Activated CD4-positive, alpha-beta memory T cell treated with anti-CD3 and anti-CD28 coated beads for 36 hours (primary cell): ENCODE data around the gene INIP. TPM values are rescaled to one million over a fixed set of nuclear protein-coding genes. Genes with fewer than 3 reads are reported as not detected.
"Not testable (repeated sequence)": the region's sequence is repeated elsewhere in the genome, so short reads cannot be mapped to it uniquely, and the experiment has no call there.

Experiments
- CTCF ChIA-PET: fragments of 350-600 bp; sonication (Branson Sonifier 250); formaldehyde crosslinking; loops from one replicate; lab custom pipeline; 2021; ENCODE audit warnings: antibody characterized with exemption, inconsistent platforms; lab: Charles Lee
- POLR2A ChIA-PET: fragments of 350-600 bp; sonication (Branson Sonifier 250); formaldehyde crosslinking; loops from one replicate; lab custom pipeline; 2021; ENCODE audit warnings: antibody characterized with exemption; lab: Charles Lee
- DNase-seq: peaks from one replicate; pipeline ENCODE4 v3.0.0-alpha.2; 2020
- H3K27ac Mint-ChIP-seq: one replicate; pipeline ENCODE4 v1.8.0; 2021; ENCODE audit warnings: mixed read lengths
- H3K27me3 Mint-ChIP-seq: one replicate; pipeline ENCODE4 v1.8.0; 2021; ENCODE audit warnings: mixed read lengths
- H3K36me3 Mint-ChIP-seq: one replicate; pipeline ENCODE4 v1.8.0; 2021; ENCODE audit warnings: mixed read lengths
- H3K4me1 Mint-ChIP-seq: one replicate; pipeline ENCODE4 v1.8.0; 2021; ENCODE audit warnings: low read depth, mixed read lengths
- H3K4me3 Mint-ChIP-seq: one replicate; pipeline ENCODE4 v1.8.0; 2021; ENCODE audit warnings: mild to moderate bottlenecking, mixed read lengths
- H3K9me3 Mint-ChIP-seq: one replicate; pipeline ENCODE4 v1.8.0; 2021; ENCODE audit warnings: mixed read lengths
- intact Hi-C: fragments of 100-400 bp; cut with micrococcal nuclease; formaldehyde crosslinking; loops from one replicate; pipeline ENCODE4 v1.15.1; 2023
- total RNA-seq, 2 experiments: library from RNA; stranded (reverse); gene quantifications; one replicate each; pipeline ENCODE4 v1.2.3, GENCODE V29; 2021

The INIP gene
- total RNA-seq, 2 experiments from 2014 or later: 35.1 to 37.8 TPM

DNA sequence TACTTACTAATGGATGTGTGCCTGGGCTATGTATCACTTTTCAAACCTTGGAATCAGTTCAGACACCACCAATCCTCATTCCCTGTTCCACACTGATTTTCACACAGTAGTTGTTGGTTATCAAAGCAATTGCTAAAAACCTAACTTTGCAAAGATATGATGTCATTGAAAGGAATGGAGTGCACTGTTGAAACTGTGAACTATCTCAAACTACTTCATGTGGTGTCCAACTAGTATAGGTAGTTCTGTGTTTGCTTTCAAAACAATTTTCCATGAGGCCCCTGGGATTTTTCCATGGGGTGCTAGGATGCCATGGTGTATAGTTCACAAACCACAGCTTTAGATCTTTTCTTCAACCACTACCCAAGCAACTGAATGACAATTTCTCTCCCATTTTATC, 17.8 kb downstream of the INIP start:
- Mint-ChIP-seq H3K36me3 (peaks cover 17% of the 10 kb centered on the region), H3K27ac (no peak overlapping the region), H3K4me3 (no peak overlapping the region), H3K27me3 (no peaks in the 10 kb centered on the region), H3K4me1 (peaks cover 24% of the 10 kb centered on the region), H3K9me3 (no peaks in the 10 kb centered on the region)
- DNase-seq: no peak
- ChIA-PET POLR2A (no interaction called here), CTCF (no interaction called here)
- intact Hi-C loops: no loop called here

DNA sequence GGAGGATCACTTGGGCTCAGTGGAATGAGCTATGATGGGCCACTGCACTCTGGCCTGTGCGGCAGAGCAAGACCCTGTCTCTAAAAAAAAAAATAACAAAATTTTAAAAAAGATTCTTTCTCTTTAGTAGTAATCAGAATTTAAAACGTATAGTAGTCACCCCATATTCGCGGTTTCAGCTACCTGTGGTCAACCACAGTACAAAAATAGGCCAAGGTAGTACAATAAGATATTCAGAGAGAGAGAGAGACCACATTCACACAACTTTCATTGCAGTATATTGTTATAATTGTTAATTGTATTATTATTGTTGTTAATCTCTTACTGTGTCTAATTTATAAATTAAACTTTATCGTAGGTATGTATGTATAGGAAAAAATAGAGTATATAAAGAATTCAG, 18.7 kb downstream of the INIP start:
- no peak for DNase-seq
- intact Hi-C loops: no loop called here
- H3K36me3 Mint-ChIP-seq: peaks cover 17% of the 10 kb centered on the region
- CTCF ChIA-PET: interaction anchor here (0.6 kb wide), 1 partner anchor 257 kb away, joined by 4 read pairs; no protein-coding TSS in a partner anchor
- POLR2A ChIA-PET: no interaction called here
- no peaks in the 10 kb centered on the region for H3K9me3 Mint-ChIP-seq
- no peak overlapping the region for H3K4me3 Mint-ChIP-seq
- H3K4me1 Mint-ChIP-seq: peaks cover 22% of the 10 kb centered on the region
- no peaks in the 10 kb centered on the region for H3K27me3 Mint-ChIP-seq
- no peak overlapping the region for H3K27ac Mint-ChIP-seq

DNA sequence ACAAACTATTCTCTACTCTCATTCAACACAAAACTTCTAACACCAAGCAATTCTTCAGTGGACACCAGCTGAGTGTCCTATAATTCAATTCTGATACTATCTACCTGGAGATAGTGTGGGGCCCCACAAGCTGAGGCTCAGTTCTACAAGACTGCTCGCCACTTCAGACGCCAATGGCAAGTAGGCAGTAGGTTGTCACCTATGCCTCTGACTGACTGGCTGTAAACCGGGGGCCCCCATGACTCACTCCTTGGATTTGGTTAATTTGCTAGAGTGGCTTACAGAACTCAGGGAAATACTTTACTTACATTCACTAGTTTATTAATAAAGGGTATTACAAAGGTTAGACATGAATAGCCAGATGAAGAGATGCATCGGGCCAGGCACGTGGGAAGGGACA, 21.5 kb downstream of the INIP start:
- peaks cover 20% of the 10 kb centered on the region for H3K4me1 Mint-ChIP-seq
- H3K27ac Mint-ChIP-seq: no peak overlapping the region
- H3K4me3 Mint-ChIP-seq: no peak overlapping the region
- H3K9me3 Mint-ChIP-seq: no peaks in the 10 kb centered on the region
- intact Hi-C loops: no loop called here
- no peak for DNase-seq
- peaks cover 36% of the 10 kb centered on the region for H3K36me3 Mint-ChIP-seq
- CTCF ChIA-PET: interaction anchor here (2.1 kb wide), 1 partner anchor 96 kb away, joined by 4 read pairs; no protein-coding TSS in a partner anchor
- H3K27me3 Mint-ChIP-seq: no peaks in the 10 kb centered on the region
- POLR2A ChIA-PET: no interaction called here

DNA sequence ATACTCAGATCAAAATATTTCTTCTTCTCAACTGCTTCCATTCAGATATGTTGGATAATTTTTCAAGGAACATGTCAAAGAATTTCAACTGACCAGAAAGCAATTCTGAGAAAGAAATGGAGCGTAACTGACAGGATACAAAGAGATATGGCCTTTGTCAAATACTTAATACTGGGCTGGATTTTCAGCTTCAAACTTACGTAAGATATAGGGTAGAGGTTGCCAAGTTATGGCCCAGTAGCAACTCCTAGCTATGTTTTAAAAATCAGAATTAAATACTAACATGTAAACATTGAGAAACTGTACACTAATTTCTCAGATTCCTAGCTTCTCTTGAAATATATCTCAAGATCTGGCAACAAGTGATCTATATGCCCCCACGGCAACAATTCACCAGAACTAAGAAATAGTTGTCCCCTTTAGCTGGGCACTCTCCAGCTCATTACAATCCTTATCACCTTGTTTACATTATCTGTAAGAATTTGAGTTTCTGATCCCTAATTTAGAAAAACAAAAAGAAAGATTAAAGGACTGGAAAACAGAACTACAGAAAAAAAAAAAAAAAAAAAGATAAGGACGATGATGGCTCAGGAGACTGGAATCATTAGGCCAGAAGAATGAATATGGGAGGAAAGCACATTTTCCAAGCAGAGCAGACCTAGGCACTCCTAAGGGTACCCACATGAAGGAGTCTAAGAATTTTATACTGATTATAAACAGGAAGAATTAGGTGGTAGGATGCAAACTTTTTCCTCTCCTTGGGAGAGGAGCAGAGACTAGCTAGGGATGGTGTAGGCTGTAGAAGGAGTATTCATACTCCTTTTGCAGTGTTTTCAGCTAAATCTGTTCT, 23.0 kb downstream of the INIP start:
- DNase-seq: no peak
- intact Hi-C loops: no loop called here
- no peak overlapping the region for H3K4me3 Mint-ChIP-seq
- no peak overlapping the region for H3K27ac Mint-ChIP-seq
- ChIA-PET POLR2A (no interaction called here), CTCF (interaction anchor here (1.1 kb wide), 1 partner anchor 125 kb away, joined by 3 read pairs; no protein-coding TSS in a partner anchor)
- H3K9me3 Mint-ChIP-seq: no peaks in the 10 kb centered on the region
- peaks cover 14% of the 10 kb centered on the region for H3K4me1 Mint-ChIP-seq
- no peaks in the 10 kb centered on the region for H3K27me3 Mint-ChIP-seq
- peaks cover 37% of the 10 kb centered on the region for H3K36me3 Mint-ChIP-seq

DNA sequence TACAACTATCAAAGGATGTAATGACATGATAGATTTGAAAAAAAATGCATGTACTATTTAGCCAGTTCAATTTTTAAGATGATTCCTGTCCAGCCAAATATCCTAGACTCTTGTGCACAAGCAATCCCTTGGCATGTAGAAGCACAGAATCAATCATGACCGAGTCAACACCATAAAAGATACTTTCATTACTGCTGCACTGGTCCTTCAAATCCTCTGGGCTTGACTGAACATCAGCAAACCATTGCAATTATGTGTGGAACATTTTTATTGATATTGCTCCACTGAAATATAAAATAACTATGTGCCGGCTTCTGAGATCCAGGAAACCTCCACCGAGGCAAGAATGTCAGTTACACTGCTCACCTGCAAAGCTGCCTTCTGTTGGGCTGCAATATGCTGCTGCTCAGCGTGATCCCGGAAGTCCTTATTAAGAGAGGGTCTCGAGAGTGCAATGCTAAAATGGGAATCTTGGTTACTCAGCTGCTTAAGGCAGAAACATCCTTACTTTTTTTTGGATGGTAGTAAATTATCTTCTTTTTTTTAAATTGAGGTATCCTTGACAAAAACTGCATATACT, 28.7 kb downstream of the INIP start:
- Mint-ChIP-seq H3K4me3 (no peak overlapping the region), H3K36me3 (peaks cover 50% of the 10 kb centered on the region), H3K27me3 (no peaks in the 10 kb centered on the region), H3K4me1 (peaks cover 3% of the 10 kb centered on the region), H3K27ac (no peak overlapping the region), H3K9me3 (no peaks in the 10 kb centered on the region)
- intact Hi-C loops: no loop called here
- ChIA-PET POLR2A (no interaction called here), CTCF (no interaction called here)
- DNase-seq: no peak

DNA sequence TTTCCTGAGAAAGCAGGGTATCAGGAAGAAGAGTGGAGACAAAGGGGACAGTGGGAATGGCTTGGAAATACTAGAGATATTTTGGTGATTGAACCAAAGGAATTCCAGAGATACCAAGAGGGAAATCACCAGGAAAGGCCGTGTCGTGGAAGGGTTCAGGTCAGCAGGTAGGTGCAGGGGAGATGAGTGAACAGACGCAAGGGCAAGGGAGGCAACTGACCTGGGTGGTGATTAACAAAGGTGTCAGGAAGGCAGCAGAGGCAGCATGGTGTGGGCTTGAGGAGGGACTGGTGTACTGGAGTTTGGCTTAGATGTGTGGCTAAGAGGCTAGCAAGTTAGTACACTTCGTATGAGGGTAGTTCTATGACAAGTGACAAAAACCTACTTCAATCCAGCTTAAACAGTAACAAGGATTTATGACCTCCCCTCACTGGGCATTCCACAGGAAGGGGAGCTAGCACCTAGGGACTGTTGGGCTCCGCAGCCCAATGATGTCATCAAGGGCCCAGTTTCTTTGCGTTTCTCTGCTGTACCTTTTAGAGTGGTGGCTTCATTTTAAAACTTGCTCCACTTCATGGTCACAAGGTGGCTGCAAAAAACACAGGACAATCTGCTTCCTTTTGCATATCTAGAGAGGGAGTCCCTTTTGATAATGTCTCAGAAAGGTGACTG, 37.0 kb downstream of the INIP start:
- intact Hi-C loops: no loop called here
- ChIA-PET POLR2A (no interaction called here), CTCF (interaction anchor here (0.7 kb wide), 1 partner anchor 231 kb away, joined by 3 read pairs; no protein-coding TSS in a partner anchor)
- Mint-ChIP-seq H3K9me3 (peaks cover 20% of the 10 kb centered on the region), H3K27ac (no peak overlapping the region), H3K4me3 (no peak overlapping the region), H3K36me3 (peaks cover 16% of the 10 kb centered on the region), H3K27me3 (peaks cover 6% of the 10 kb centered on the region), H3K4me1 (peaks cover 4% of the 10 kb centered on the region)
- DNase-seq: no peak

DNA sequence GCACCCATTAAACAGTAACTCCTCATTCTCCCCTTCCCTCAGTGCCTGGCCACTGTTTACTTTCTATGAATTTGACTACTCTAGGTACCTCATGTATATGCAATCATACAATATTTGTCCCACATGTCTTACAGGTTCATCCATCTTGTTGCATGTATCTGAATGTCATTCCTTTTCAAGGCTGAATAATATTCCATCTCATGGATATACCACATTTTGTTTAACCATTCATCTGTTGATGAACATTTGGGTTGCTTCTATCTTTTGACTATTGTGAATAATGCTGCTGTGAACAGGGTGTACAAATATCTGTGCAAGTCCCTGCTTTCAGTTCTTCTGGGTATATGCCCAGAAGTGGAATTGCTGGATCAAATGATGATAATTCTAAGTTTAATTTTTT, 40.9 kb downstream of the INIP start:
- Mint-ChIP-seq H3K36me3 (peaks cover 7% of the 10 kb centered on the region), H3K4me1 (no peaks in the 10 kb centered on the region), H3K27ac (no peak overlapping the region), H3K4me3 (no peak overlapping the region), H3K9me3 (peaks cover 20% of the 10 kb centered on the region), H3K27me3 (peaks cover 6% of the 10 kb centered on the region)
- intact Hi-C loops: no loop called here
- DNase-seq: no peak
- ChIA-PET POLR2A (no interaction called here), CTCF (no interaction called here)

DNA sequence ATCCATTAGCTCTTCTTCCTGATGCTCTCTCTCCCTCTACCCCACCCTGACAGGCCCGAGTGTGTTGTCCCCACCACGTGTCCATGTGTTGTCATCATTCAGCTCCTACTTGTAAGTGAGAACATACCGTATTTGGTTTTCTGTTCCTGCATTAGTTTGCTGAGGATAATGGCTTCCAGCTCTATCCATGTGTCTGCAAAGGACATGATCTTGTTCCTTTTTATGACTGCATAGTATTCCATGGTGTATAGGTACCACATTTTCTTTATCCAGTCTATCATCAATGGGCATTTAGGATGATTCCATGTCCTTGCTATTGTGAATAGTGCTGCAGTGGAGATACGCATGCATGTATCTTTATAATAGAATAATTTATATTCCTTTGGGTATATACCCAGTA, 44.7 kb downstream of the INIP start:
- H3K9me3 Mint-ChIP-seq: peaks cover 10% of the 10 kb centered on the region
- CTCF ChIA-PET: interaction anchor here (1.2 kb wide), 1 partner anchor 230 kb away, joined by 3 read pairs; no protein-coding TSS in a partner anchor
- intact Hi-C loops, H3K27me3 Mint-ChIP-seq, H3K4me3 Mint-ChIP-seq, H3K4me1 Mint-ChIP-seq, H3K27ac Mint-ChIP-seq, POLR2A ChIA-PET, DNase-seq, H3K36me3 Mint-ChIP-seq: not testable (repeated sequence)

DNA sequence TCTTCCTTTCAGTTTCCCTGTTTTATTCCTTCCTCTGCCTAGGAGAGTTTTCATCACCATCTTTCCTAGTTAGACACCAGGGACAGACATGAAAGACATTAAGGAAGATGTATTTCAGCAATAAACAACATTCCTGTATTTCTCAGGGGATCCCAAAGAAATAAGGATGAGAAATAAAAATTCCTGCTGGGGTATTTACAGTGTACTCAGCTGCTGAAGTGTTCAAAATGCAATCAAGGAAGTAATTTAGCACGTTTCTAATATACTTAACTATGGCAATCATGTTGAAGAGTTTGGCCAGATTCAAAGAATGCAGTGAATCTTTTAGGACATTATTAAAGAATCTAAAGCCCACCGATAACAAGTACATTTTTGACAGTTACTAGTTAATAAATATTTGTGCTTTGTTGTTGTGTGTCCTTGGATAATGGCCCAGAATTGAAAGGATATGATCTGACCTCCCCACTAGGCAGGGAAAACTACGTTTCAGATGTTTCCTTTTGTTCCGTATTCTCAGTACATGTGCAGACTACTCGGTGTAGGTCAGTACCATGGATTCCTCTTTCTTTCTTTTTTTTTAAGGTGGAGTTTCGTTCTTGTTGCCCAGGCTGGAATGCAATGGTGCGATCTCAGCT, 46.8 kb downstream of the INIP start:
- intact Hi-C loops: no loop called here
- Mint-ChIP-seq H3K4me3 (no peak overlapping the region), H3K27me3 (no peaks in the 10 kb centered on the region), H3K4me1 (no peaks in the 10 kb centered on the region), H3K27ac (no peak overlapping the region), H3K36me3 (no peaks in the 10 kb centered on the region), H3K9me3 (no peaks in the 10 kb centered on the region)
- POLR2A ChIA-PET: no interaction called here
- no peak for DNase-seq
- CTCF ChIA-PET: no interaction called here

DNA sequence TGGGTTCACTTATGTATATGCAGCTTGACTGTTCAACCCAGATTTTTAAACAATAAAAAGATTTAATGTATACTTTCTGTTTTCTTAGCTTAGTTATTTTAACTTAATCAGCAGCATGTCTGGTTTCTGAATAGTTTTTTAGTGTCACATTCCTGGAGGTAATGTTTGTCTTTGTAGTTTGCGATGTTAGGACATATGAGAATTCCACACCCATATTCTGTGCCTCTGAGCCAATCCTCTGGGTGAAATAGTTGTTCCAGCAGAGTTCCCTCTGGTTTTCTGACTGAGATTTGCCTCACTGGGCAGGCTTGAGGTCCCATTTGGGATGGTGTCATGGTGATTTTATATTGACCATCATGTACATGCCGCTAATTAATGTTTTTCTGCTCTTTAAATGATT, 48.6 kb downstream of the INIP start:
- CTCF ChIA-PET: no interaction called here
- H3K27ac Mint-ChIP-seq: no peak overlapping the region
- no peaks in the 10 kb centered on the region for H3K36me3 Mint-ChIP-seq
- POLR2A ChIA-PET: no interaction called here
- H3K4me3 Mint-ChIP-seq: no peak overlapping the region
- H3K9me3 Mint-ChIP-seq: no peaks in the 10 kb centered on the region
- no peaks in the 10 kb centered on the region for H3K4me1 Mint-ChIP-seq
- no peaks in the 10 kb centered on the region for H3K27me3 Mint-ChIP-seq
- intact Hi-C loops: no loop called here
- DNase-seq: no peak

DNA sequence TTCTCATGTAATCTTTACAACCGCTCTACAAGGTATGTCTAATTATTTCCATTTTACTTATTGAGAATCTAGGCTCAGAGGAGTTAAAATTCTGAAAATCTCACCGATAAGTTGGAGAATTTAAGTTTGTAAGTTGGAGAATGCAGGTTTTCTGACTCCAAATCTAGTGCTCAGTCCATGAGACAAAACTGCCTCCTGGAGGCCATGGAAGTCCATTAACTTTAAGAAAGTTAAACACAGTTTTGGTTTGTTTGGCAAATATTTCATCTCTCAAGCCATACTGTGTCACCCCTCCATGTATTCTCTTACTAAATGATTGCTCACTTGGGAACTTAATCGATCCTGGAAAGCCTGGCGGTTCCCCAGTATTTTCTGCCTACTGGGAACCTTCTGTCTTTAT, 52.6 kb downstream of the INIP start:
- intact Hi-C loops: no loop called here
- H3K27ac Mint-ChIP-seq: no peak overlapping the region
- DNase-seq: no peak
- no peaks in the 10 kb centered on the region for H3K27me3 Mint-ChIP-seq
- H3K9me3 Mint-ChIP-seq: no peaks in the 10 kb centered on the region
- H3K36me3 Mint-ChIP-seq: no peaks in the 10 kb centered on the region
- ChIA-PET CTCF (no interaction called here), POLR2A (no interaction called here)
- H3K4me3 Mint-ChIP-seq: no peak overlapping the region
- H3K4me1 Mint-ChIP-seq: no peaks in the 10 kb centered on the region

DNA sequence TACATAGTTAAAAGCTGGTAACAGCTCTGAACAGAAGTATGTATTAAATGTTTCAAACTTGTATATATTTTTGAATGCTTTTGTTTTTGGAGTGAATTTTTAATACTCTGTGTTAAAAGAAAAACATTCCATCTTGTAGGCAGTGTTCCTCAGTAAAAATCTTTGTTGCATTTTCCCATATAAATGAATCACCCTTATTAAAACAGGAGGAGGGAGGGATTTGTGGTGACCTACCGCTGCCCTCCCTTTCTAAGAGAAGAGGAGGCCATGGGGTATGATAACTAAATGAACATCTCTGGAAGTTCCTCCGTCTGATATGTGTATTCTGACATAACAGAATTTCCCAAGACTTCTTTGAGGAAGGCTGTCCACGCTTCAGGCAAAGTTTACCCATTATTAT, 53.4 kb downstream of the INIP start:
- ChIA-PET POLR2A (no interaction called here), CTCF (no interaction called here)
- H3K27me3 Mint-ChIP-seq: no peaks in the 10 kb centered on the region
- H3K36me3 Mint-ChIP-seq: no peaks in the 10 kb centered on the region
- no peaks in the 10 kb centered on the region for H3K9me3 Mint-ChIP-seq
- intact Hi-C loops: no loop called here
- no peak for DNase-seq
- H3K4me3 Mint-ChIP-seq: no peak overlapping the region
- H3K27ac Mint-ChIP-seq: no peak overlapping the region
- no peaks in the 10 kb centered on the region for H3K4me1 Mint-ChIP-seq
